Trophoblast cell (in vitro differentiated cells and primary cell): ENCODE results near the gene CCR8.
"Not testable (repeated sequence)": the region's sequence is repeated elsewhere in the genome, so short reads cannot be mapped to it uniquely, and the experiment has no call there.

Experiments
- DNase-seq, 2 donors: peaks; one replicate each; pipeline ENCODE4 v3.0.0-alpha.2; 2016
- H2AFZ ChIP-seq: 2 replicates; pipeline ENCODE4 v1.6.1; 2013; ENCODE audit warnings: low read length, moderate library complexity, mild to moderate bottlenecking; ENCODE audit not compliant: insufficient read depth, poor library complexity
- H2AK5ac ChIP-seq: 2 replicates; pipeline ENCODE4 v1.6.1; 2013; ENCODE audit warnings: mild to moderate bottlenecking, low read length
- H2BK120ac ChIP-seq: 2 replicates; pipeline ENCODE4 v1.6.1; 2013; ENCODE audit warnings: low read length, mild to moderate bottlenecking, moderate library complexity; ENCODE audit not compliant: insufficient read depth, poor library complexity
- H2BK12ac ChIP-seq: 2 replicates; pipeline ENCODE4 v1.6.1; 2013; ENCODE audit warnings: mild to moderate bottlenecking, low read length, moderate library complexity
- H2BK5ac ChIP-seq: 2 replicates; pipeline ENCODE4 v1.6.1; 2013; ENCODE audit warnings: low read length, low read depth, moderate library complexity, mild to moderate bottlenecking; ENCODE audit not compliant: poor library complexity
- H3K14ac ChIP-seq: 2 replicates; pipeline ENCODE4 v1.6.1; 2013; ENCODE audit warnings: mild to moderate bottlenecking, low read length
- H3K18ac ChIP-seq: 2 replicates; pipeline ENCODE4 v1.6.1; 2013; ENCODE audit warnings: mild to moderate bottlenecking, low read length
- H3K23ac ChIP-seq: 2 replicates; pipeline ENCODE4 v1.6.1; 2013; ENCODE audit warnings: low read length
- H3K27ac ChIP-seq: 2 replicates; pipeline ENCODE4 v1.5.1; 2013; ENCODE audit warnings: low read depth, mild to moderate bottlenecking, inconsistent platforms, low read length, moderate library complexity
- H3K27me3 ChIP-seq: 2 replicates; pipeline ENCODE4 v1.6.1; 2013; ENCODE audit warnings: inconsistent platforms, mild to moderate bottlenecking, low read length, moderate library complexity; ENCODE audit not compliant: insufficient read depth
- H3K36me3 ChIP-seq, 2 experiments: 1 replicate in 1 of 2; 2 replicates in 1 of 2; pipeline ENCODE4 v1.6.1; 2013; ENCODE audit warnings: low read length in 2 of 2, mild to moderate bottlenecking in 2 of 2, moderate library complexity in 1 of 2; ENCODE audit not compliant: insufficient read depth in 2 of 2, control insufficient read depth in 1 of 2
- H3K4ac ChIP-seq: 2 replicates; pipeline ENCODE4 v1.6.1; 2013; ENCODE audit warnings: low read depth, mild to moderate bottlenecking, low read length, moderate library complexity
- H3K4me1 ChIP-seq, 2 experiments: 1 replicate in 1 of 2; 2 replicates in 1 of 2; pipeline ENCODE4 v1.6.1; 2013; ENCODE audit warnings: low read length in 2 of 2, mild to moderate bottlenecking in 2 of 2, moderate library complexity in 1 of 2; ENCODE audit not compliant: insufficient read depth in 2 of 2, control insufficient read depth in 1 of 2
- H3K4me2 ChIP-seq: 2 replicates; pipeline ENCODE4 v1.6.1; 2013; ENCODE audit warnings: inconsistent platforms, mild to moderate bottlenecking, low read length, moderate library complexity
- H3K4me3 ChIP-seq: 2 replicates; pipeline ENCODE4 v1.5.1; 2013; ENCODE audit warnings: mild to moderate bottlenecking, low read depth, low read length, inconsistent platforms
- H3K79me1 ChIP-seq: one replicate; pipeline ENCODE4 v1.6.1; 2013; ENCODE audit warnings: low read length
- H3K79me2 ChIP-seq: 2 replicates; pipeline ENCODE4 v1.6.1; 2013; ENCODE audit warnings: low read length, mild to moderate bottlenecking; ENCODE audit not compliant: control insufficient read depth, insufficient read depth, poor library complexity
- H3K9ac ChIP-seq: 2 replicates; pipeline ENCODE4 v1.6.1; 2013; ENCODE audit warnings: mild to moderate bottlenecking, low read length
- H3K9me3 ChIP-seq: 2 replicates; pipeline ENCODE4 v1.6.1; 2013; ENCODE audit warnings: low read depth, mild to moderate bottlenecking, control low read depth, inconsistent platforms, low read length; ENCODE audit not compliant: insufficient read depth
- H4K12ac ChIP-seq: 2 replicates; pipeline ENCODE4 v1.6.1; 2013; ENCODE audit warnings: low read depth, mild to moderate bottlenecking, low read length, moderate library complexity
- H4K8ac ChIP-seq: 2 replicates; pipeline ENCODE4 v1.6.1; 2013; ENCODE audit warnings: low read depth, mild to moderate bottlenecking, low read length, moderate library complexity
- H4K91ac ChIP-seq: one replicate; pipeline ENCODE4 v1.6.1; 2013; ENCODE audit warnings: low read depth, mild to moderate bottlenecking, low read length, moderate library complexity
- WGBS: extraction: QIAGEN DNeasy Blood & Tissue Kit; methylation state at CpG from one replicate; pipeline ENCODE4 v1.1.7; 2013; ENCODE audit warnings: missing lambda C conversion rate; ENCODE audit not compliant: insufficient read length, insufficient coverage; ENCODE audit errors: extremely low coverage; 5-methylcytosine and 5-hydroxymethylcytosine counted together

CCR8 gene

GRCh38 chr3:39321574-39321983 lies 7.9 kb upstream of the CCR8 start:
- H3K36me3 ChIP-seq, H3K27ac ChIP-seq, H3K9ac ChIP-seq, H3K4ac ChIP-seq, H4K8ac ChIP-seq, H3K79me1 ChIP-seq, H3K79me2 ChIP-seq, H2BK12ac ChIP-seq, H2AK5ac ChIP-seq, H2AFZ ChIP-seq, H4K91ac ChIP-seq, H2BK120ac ChIP-seq, H3K4me2 ChIP-seq, H2BK5ac ChIP-seq, H3K4me1 ChIP-seq, H3K9me3 ChIP-seq, H3K14ac ChIP-seq, H3K18ac ChIP-seq, H3K27me3 ChIP-seq, H3K4me3 ChIP-seq, H3K23ac ChIP-seq, H4K12ac ChIP-seq: not testable (repeated sequence)
- WGBS: no CpG with 5 or more reads among the region's 2 CpGs
- DNase-seq: peak; percentile 74 to 76

GRCh38 chr3:39322209-39322715 lies 7.2 kb upstream of the CCR8 start:
- H3K18ac ChIP-seq, H3K27ac ChIP-seq, H2BK5ac ChIP-seq, H3K4me3 ChIP-seq, H3K4ac ChIP-seq, H3K9ac ChIP-seq, H2BK120ac ChIP-seq, H3K4me1 ChIP-seq, H2BK12ac ChIP-seq, H4K8ac ChIP-seq, H3K27me3 ChIP-seq, H4K91ac ChIP-seq, H3K79me2 ChIP-seq, H3K14ac ChIP-seq, H4K12ac ChIP-seq, H3K9me3 ChIP-seq, H3K36me3 ChIP-seq, H3K23ac ChIP-seq, H2AK5ac ChIP-seq, H2AFZ ChIP-seq, H3K79me1 ChIP-seq, DNase-seq, H3K4me2 ChIP-seq: not testable (repeated sequence)
- no CpG with 5 or more reads among the region's 3 CpGs for WGBS

GRCh38 chr3:39322936-39323335 lies 6.6 kb upstream of the CCR8 start:
- H3K4me2 ChIP-seq: no peak overlapping the region
- H3K9me3 ChIP-seq: no peaks in the 10 kb centered on the region
- no peak overlapping the region for H2BK12ac ChIP-seq
- H2BK120ac ChIP-seq: no peak overlapping the region
- no peak overlapping the region for H4K12ac ChIP-seq
- no peak overlapping the region for H3K23ac ChIP-seq
- no peak overlapping the region for H3K4ac ChIP-seq
- H2BK5ac ChIP-seq: no peak overlapping the region
- no peaks in the 10 kb centered on the region for H3K27me3 ChIP-seq
- no peak overlapping the region for H3K18ac ChIP-seq
- no peak overlapping the region for H4K8ac ChIP-seq
- H3K27ac ChIP-seq: no peak overlapping the region
- no peak overlapping the region for H3K4me3 ChIP-seq
- H3K4me1 ChIP-seq: no peaks in the 10 kb centered on the region
- no peaks in the 10 kb centered on the region for H3K79me1 ChIP-seq
- no peak overlapping the region for H2AK5ac ChIP-seq
- no peaks in the 10 kb centered on the region for H3K36me3 ChIP-seq
- no peak overlapping the region for H4K91ac ChIP-seq
- H3K79me2 ChIP-seq: no peaks in the 10 kb centered on the region
- no peak overlapping the region for H2AFZ ChIP-seq
- DNase-seq: no peak
- no peak overlapping the region for H3K14ac ChIP-seq
- no peak overlapping the region for H3K9ac ChIP-seq

GRCh38 chr3:39323494-39323893 lies 6.0 kb upstream of the CCR8 start:
- no CpG with 5 or more reads among the region's 2 CpGs for WGBS
- H3K79me2 ChIP-seq: no peaks in the 10 kb centered on the region
- no peak overlapping the region for H3K27ac ChIP-seq
- no peak overlapping the region for H2BK120ac ChIP-seq
- H4K12ac ChIP-seq: no peak overlapping the region
- no peak overlapping the region for H3K4me3 ChIP-seq
- no peak overlapping the region for H3K18ac ChIP-seq
- no peaks in the 10 kb centered on the region for H3K27me3 ChIP-seq
- H3K4ac ChIP-seq: no peak overlapping the region
- no peaks in the 10 kb centered on the region for H3K9me3 ChIP-seq
- H2BK12ac ChIP-seq: no peak overlapping the region
- H3K4me2 ChIP-seq: no peak overlapping the region
- H3K23ac ChIP-seq: no peak overlapping the region
- no peak overlapping the region for H4K8ac ChIP-seq
- no peak overlapping the region for H4K91ac ChIP-seq
- no peak overlapping the region for H2AFZ ChIP-seq
- no peak overlapping the region for H3K14ac ChIP-seq
- H3K79me1 ChIP-seq: no peaks in the 10 kb centered on the region
- no peak overlapping the region for H2AK5ac ChIP-seq
- no peak overlapping the region for H3K9ac ChIP-seq
- no peak overlapping the region for H2BK5ac ChIP-seq
- DNase-seq: no peak
- no peaks in the 10 kb centered on the region for H3K36me3 ChIP-seq
- H3K4me1 ChIP-seq: no peaks in the 10 kb centered on the region
